Natural killer cell (primary cell): ENCODE results near the gene ASB6. TPM values are rescaled to one million over a fixed set of nuclear protein-coding genes. Genes with fewer than 3 reads are reported as not detected.

Experiments used
- ATAC-seq, 3 donors: fragments of 150-1000 bp in 2 of 3; fragments of 200-7000 bp in 1 of 3; cut with Tn5 transposase; 1 replicate in 1 of 3; 2 replicates in 2 of 3; pipeline ENCODE4 v1.10.0; 2021; ENCODE audit warnings: mild to moderate bottlenecking in 2 of 3, moderate library complexity in 2 of 3
- DNase-seq, 2 donors: peaks; one replicate each; pipeline versions ENCODE4 v3.0.0 to v3.0.0-alpha.2; 2013 to 2021; ENCODE audit warnings: mixed read lengths in 1 of 2
- H3K27ac ChIP-seq: one replicate; pipeline ENCODE4 v1.5.1; 2013; ENCODE audit warnings: mild to moderate bottlenecking, low read length
- H3K27me3 ChIP-seq: one replicate; pipeline ENCODE4 v1.6.1; 2013; ENCODE audit warnings: low read length; ENCODE audit not compliant: control insufficient read depth, insufficient read depth
- H3K36me3 ChIP-seq: one replicate; pipeline ENCODE4 v1.6.1; 2013; ENCODE audit warnings: low read length; ENCODE audit not compliant: control insufficient read depth, insufficient read depth
- H3K4me1 ChIP-seq: one replicate; pipeline ENCODE4 v1.6.1; 2013; ENCODE audit warnings: low read length; ENCODE audit not compliant: control insufficient read depth, insufficient read depth
- H3K4me3 ChIP-seq: one replicate; pipeline ENCODE4 v1.5.1; 2013; ENCODE audit warnings: low read length
- H3K9me3 ChIP-seq: one replicate; pipeline ENCODE4 v1.6.1; 2013; ENCODE audit warnings: low read length; ENCODE audit not compliant: control insufficient read depth, insufficient read depth
- H3K27ac Mint-ChIP-seq, 2 donors: one replicate each; pipeline ENCODE4 v1.8.0; 2022; ENCODE audit warnings: mild to moderate bottlenecking in 2 of 2, mixed read lengths in 2 of 2, moderate library complexity in 1 of 2
- H3K27me3 Mint-ChIP-seq, 2 donors: one replicate each; pipeline ENCODE4 v1.8.0; 2022; ENCODE audit warnings: low read depth in 2 of 2, mixed read lengths in 2 of 2
- H3K36me3 Mint-ChIP-seq: one replicate; pipeline ENCODE4 v1.8.0; 2022; ENCODE audit warnings: mixed read lengths
- H3K4me1 Mint-ChIP-seq, 2 donors: one replicate each; pipeline ENCODE4 v1.8.0; 2022; ENCODE audit warnings: mixed read lengths in 2 of 2
- H3K4me3 Mint-ChIP-seq: one replicate; pipeline ENCODE4 v1.8.0; 2022; ENCODE audit warnings: mild to moderate bottlenecking, moderate library complexity, mixed read lengths
- H3K9me3 Mint-ChIP-seq, 2 donors: one replicate each; pipeline ENCODE4 v1.8.0; 2022; ENCODE audit warnings: mixed read lengths in 2 of 2
- CTCF ChIP-seq: fragments of 200-600 bp; IDR thresholded peaks from one replicate; pipeline ENCODE4 v1.8.0; 2022; ENCODE audit warnings: antibody characterized with exemption
- WGBS: methylation state at CpG from one replicate; pipeline ENCODE4 v1.1.7; 2013; ENCODE audit warnings: missing lambda C conversion rate; ENCODE audit not compliant: insufficient coverage; 5-methylcytosine and 5-hydroxymethylcytosine counted together
- intact Hi-C: fragments of 100-400 bp; cut with micrococcal nuclease; formaldehyde crosslinking; loops from one replicate; pipeline ENCODE4 v1.14.2; 2022
- total RNA-seq, 4 donors: library from RNA; stranded (reverse); fragments of 120-200 nt in 1 of 4; gene quantifications; one replicate each; pipeline versions ENCODE4 v1.2.3 to v1.2.4, GENCODE V29; 2013 to 2022

The ASB6 gene
- total RNA-seq, 3 donors from 2014 or later (not counting 1 experiment from before 2014, with no cell fraction given): 21.9 to 35.4 (median 32.4) TPM

GRCh38 chr9:129648092-129648763 is 6.3 kb upstream of the ASB6 start:
- no peak overlapping the region for H3K4me3 ChIP-seq
- ATAC-seq (peak in 1 of 3 donors; percentile 33), DNase-seq (no peak)
- H3K27me3 ChIP-seq: no peaks in the 10 kb centered on the region
- TF ChIP-seq CTCF: no peak
- H3K27ac ChIP-seq: no peak overlapping the region
- Mint-ChIP-seq H3K4me1 (no peaks in the 10 kb centered on the region), H3K27ac (no peak overlapping the region), H3K4me3 (no peak overlapping the region), H3K36me3 (no peaks in the 10 kb centered on the region), H3K27me3 (no peaks in the 10 kb centered on the region), H3K9me3 (no peaks in the 10 kb centered on the region)
- no peaks in the 10 kb centered on the region for H3K4me1 ChIP-seq
- 91% methylated on average over 15 of the region's 16 CpGs for WGBS
- intact Hi-C loops: no loop called here
- H3K36me3 ChIP-seq: no peaks in the 10 kb centered on the region
- no peaks in the 10 kb centered on the region for H3K9me3 ChIP-seq

GRCh38 chr9:129647635-129648034 is 5.7 kb upstream of the ASB6 start:
- Histone ChIP-seq H3K27ac (no peak overlapping the region), H3K36me3 (no peaks in the 10 kb centered on the region), H3K4me3 (no peak overlapping the region), H3K27me3 (no peaks in the 10 kb centered on the region), H3K9me3 (no peaks in the 10 kb centered on the region), H3K4me1 (peaks cover under 1% of the 10 kb centered on the region)
- Mint-ChIP-seq H3K4me3 (no peak overlapping the region), H3K36me3 (no peaks in the 10 kb centered on the region), H3K27ac (no peak overlapping the region), H3K4me1 (peaks cover 0 to under 1% of the 10 kb centered on the region in 2 donors), H3K9me3 (no peaks in the 10 kb centered on the region), H3K27me3 (no peaks in the 10 kb centered on the region)
- no peak for TF ChIP-seq CTCF
- DNase-seq (no peak), ATAC-seq (peak in 1 of 3 donors; percentile 19)
- intact Hi-C loops: no loop called here
- 85% methylated on average over 10 of the region's 10 CpGs for WGBS

- Histone ChIP-seq H3K36me3 (no peaks in the 10 kb centered on the region), H3K27me3 (no peaks in the 10 kb centered on the region), H3K4me3 (no peak overlapping the region), H3K27ac (no peak overlapping the region), H3K4me1 (peaks cover 5% of the 10 kb centered on the region), H3K9me3 (no peaks in the 10 kb centered on the region)
- Mint-ChIP-seq H3K27ac (no peak overlapping the region), H3K9me3 (no peaks in the 10 kb centered on the region), H3K36me3 (no peaks in the 10 kb centered on the region), H3K27me3 (no peaks in the 10 kb centered on the region), H3K4me1 (peaks cover 0 to 5% of the 10 kb centered on the region in 2 donors), H3K4me3 (no peak overlapping the region)
- 97% methylated on average over 6 of the region's 7 CpGs for WGBS
- no peak for TF ChIP-seq CTCF
- ATAC-seq (no peak), DNase-seq (no peak)
- intact Hi-C loops: no loop called here
These were observed 4.7 kb upstream of the ASB6 start for GRCh38 chr9:129646654-129647053.

GRCh38 chr9:129646252-129646651 is 4.3 kb upstream of the ASB6 start:
- no peaks in the 10 kb centered on the region for H3K27me3 Mint-ChIP-seq
- DNase-seq (no peak), ATAC-seq (no peak)
- no peak overlapping the region for H3K4me3 Mint-ChIP-seq
- Histone ChIP-seq H3K27ac (no peak overlapping the region), H3K4me3 (no peak overlapping the region), H3K36me3 (no peaks in the 10 kb centered on the region), H3K27me3 (no peaks in the 10 kb centered on the region), H3K4me1 (peaks cover 7% of the 10 kb centered on the region), H3K9me3 (no peaks in the 10 kb centered on the region)
- H3K27ac Mint-ChIP-seq: no peak overlapping the region
- H3K4me1 Mint-ChIP-seq: peaks cover 2 to 9% of the 10 kb centered on the region in 2 donors
- no peak for TF ChIP-seq CTCF
- intact Hi-C loops: no loop called here
- 89% methylated on average over 12 of the region's 12 CpGs for WGBS
- no peaks in the 10 kb centered on the region for H3K36me3 Mint-ChIP-seq
- H3K9me3 Mint-ChIP-seq: no peaks in the 10 kb centered on the region
